BLaER1 (cell line): Measurements from ENCODE around the gene ATG101.

Experiments used
- H3K27ac ChIP-seq: shearing (Covaris generic); formaldehyde crosslinking; 2 replicates; pipeline ENCODE4 v1.8.1; 2022
- H3K27me3 ChIP-seq: shearing (Covaris generic); formaldehyde crosslinking; 2 replicates; pipeline ENCODE4 v1.8.1; 2022
- H3K36me3 ChIP-seq: shearing (Covaris generic); formaldehyde crosslinking; 2 replicates; pipeline ENCODE4 v1.8.1; 2022
- H3K4me1 ChIP-seq: shearing (Covaris generic); formaldehyde crosslinking; 2 replicates; pipeline ENCODE4 v1.8.1; 2022
- H3K4me2 ChIP-seq: shearing (Covaris generic); formaldehyde crosslinking; 2 replicates; pipeline ENCODE4 v1.8.1; 2022
- H3K4me3 ChIP-seq: shearing (Covaris generic); formaldehyde crosslinking; 2 replicates; pipeline ENCODE4 v1.8.1; 2022
- H3K9ac ChIP-seq: shearing (Covaris generic); formaldehyde crosslinking; 2 replicates; pipeline ENCODE4 v1.8.1; 2022
- H3K9me3 ChIP-seq: shearing (Covaris generic); formaldehyde crosslinking; 2 replicates; pipeline ENCODE4 v1.8.1; 2022
- H4K20me1 ChIP-seq: shearing (Covaris generic); formaldehyde crosslinking; 2 replicates; pipeline ENCODE4 v1.8.1; 2022
- Cebpa-rat ChIP-seq: shearing (Covaris generic); IDR thresholded peaks from 2 replicates; pipeline ENCODE4 v1.8.1; 2022

ATG101 gene

GRCh38 chr12:52050116-52050757 is 19.5 kb upstream of the ATG101 start:
- Histone ChIP-seq H3K4me2 (peak overlapping the region; percentile 100), H3K4me1 (peaks cover 54% of the 10 kb centered on the region), H4K20me1 (peaks cover 39% of the 10 kb centered on the region), H3K4me3 (peak overlapping the region; percentile 75), H3K27ac (peak overlapping the region; percentile 95), H3K9me3 (no peaks in the 10 kb centered on the region), H3K27me3 (no peaks in the 10 kb centered on the region), H3K9ac (peak overlapping the region; percentile 91), H3K36me3 (peaks cover 19% of the 10 kb centered on the region)
- TF ChIP-seq Cebpa-rat: no peak

GRCh38 chr12:52050758-52051541 is 18.8 kb upstream of the ATG101 start, which contains the start of gene NR4A1:
TSS of gene NR4A1 (plus strand) at chr12:52051442. CDS start at chr12:52054329, 2,887 bp downstream.
- Histone ChIP-seq H3K9ac (peak within 1 kb of the TSS; percentile 91), H3K27me3 (no peaks in the 10 kb centered on the region), H3K9me3 (no peaks in the 10 kb centered on the region), H3K4me3 (peak within 1 kb of the TSS; percentile 75), H3K4me2 (peak within 1 kb of the TSS; percentile 100), H4K20me1 (peaks cover 42% of the 10 kb centered on the region), H3K27ac (peak within 1 kb of the TSS; percentile 95), H3K4me1 (peaks cover 47% of the 10 kb centered on the region), H3K36me3 (peaks cover 24% of the 10 kb centered on the region)
- TF ChIP-seq Cebpa-rat: no peak

GRCh38 chr12:52052468-52053186 is 17.2 kb upstream of the ATG101 start:
- peaks cover 40% of the 10 kb centered on the region for H3K36me3 ChIP-seq
- no peak for TF ChIP-seq Cebpa-rat
- H3K9ac ChIP-seq: no peak overlapping the region; the same call in 1 of the 2 replicates
- peaks cover 41% of the 10 kb centered on the region for H3K4me1 ChIP-seq
- peaks cover 48% of the 10 kb centered on the region for H4K20me1 ChIP-seq
- no peaks in the 10 kb centered on the region for H3K27me3 ChIP-seq
- peak overlapping the region; percentile 100 for H3K4me2 ChIP-seq
- H3K27ac ChIP-seq: no peak overlapping the region
- no peaks in the 10 kb centered on the region for H3K9me3 ChIP-seq
- peak overlapping the region; percentile 75; the same call in 1 of the 2 replicates for H3K4me3 ChIP-seq

GRCh38 chr12:52053536-52054209 is 16.1 kb upstream of the ATG101 start:
- Histone ChIP-seq H3K4me1 (peaks cover 41% of the 10 kb centered on the region), H4K20me1 (peaks cover 48% of the 10 kb centered on the region), H3K27me3 (no peaks in the 10 kb centered on the region), H3K9me3 (no peaks in the 10 kb centered on the region), H3K36me3 (peaks cover 51% of the 10 kb centered on the region), H3K4me2 (no peak overlapping the region), H3K4me3 (no peak overlapping the region), H3K27ac (no peak overlapping the region), H3K9ac (no peak overlapping the region)
- TF ChIP-seq Cebpa-rat: no peak

GRCh38 chr12:52054231-52054832 is 15.4 kb upstream of the ATG101 start:
- no peaks in the 10 kb centered on the region for H3K27me3 ChIP-seq
- H3K36me3 ChIP-seq: peaks cover 57% of the 10 kb centered on the region
- TF ChIP-seq Cebpa-rat: no peak
- peaks cover 34% of the 10 kb centered on the region for H3K4me1 ChIP-seq
- H3K9ac ChIP-seq: no peak overlapping the region
- H3K9me3 ChIP-seq: no peaks in the 10 kb centered on the region
- H4K20me1 ChIP-seq: peaks cover 48% of the 10 kb centered on the region
- H3K4me2 ChIP-seq: no peak overlapping the region
- H3K27ac ChIP-seq: no peak overlapping the region
- no peak overlapping the region for H3K4me3 ChIP-seq

- Histone ChIP-seq H3K27ac (no peak overlapping the region), H3K27me3 (no peaks in the 10 kb centered on the region), H3K9me3 (no peaks in the 10 kb centered on the region), H4K20me1 (peaks cover 48% of the 10 kb centered on the region), H3K4me3 (no peak overlapping the region), H3K36me3 (peaks cover 65% of the 10 kb centered on the region), H3K4me1 (peaks cover 27% of the 10 kb centered on the region), H3K9ac (no peak overlapping the region), H3K4me2 (no peak overlapping the region)
- TF ChIP-seq Cebpa-rat: no peak
These were observed 14.7 kb upstream of the ATG101 start for GRCh38 chr12:52054833-52055730.

- Histone ChIP-seq H4K20me1 (peaks cover 48% of the 10 kb centered on the region), H3K4me1 (peaks cover 20% of the 10 kb centered on the region), H3K27me3 (no peaks in the 10 kb centered on the region), H3K36me3 (peaks cover 69% of the 10 kb centered on the region), H3K4me3 (no peak overlapping the region), H3K9me3 (no peaks in the 10 kb centered on the region), H3K9ac (no peak overlapping the region), H3K4me2 (no peak overlapping the region), H3K27ac (no peak overlapping the region)
- no peak for TF ChIP-seq Cebpa-rat
These were observed 13.8 kb upstream of the ATG101 start for GRCh38 chr12:52055731-52056711.
